Loucy (cell line): ENCODE results near the gene NOL7.

ENCODE experiments used
- EZH2phosphoT487 ChIP-seq: fragments of 200-600 bp; IDR thresholded peaks from 2 replicates; pipeline ENCODE4 v1.6.1; 2018; ENCODE audit warnings: antibody characterized with exemption, mild to moderate bottlenecking, moderate library complexity, borderline replicate concordance
- TF ChIP-seq, protein P1 (sequence below): fragments of 200-600 bp; sonication (generic); conservative IDR thresholded peaks from 2 replicates; pipeline ENCODE4 v1.5.1; 2014; ENCODE audit warnings: mild to moderate bottlenecking, antibody characterized with exemption, low read length

DNA sequence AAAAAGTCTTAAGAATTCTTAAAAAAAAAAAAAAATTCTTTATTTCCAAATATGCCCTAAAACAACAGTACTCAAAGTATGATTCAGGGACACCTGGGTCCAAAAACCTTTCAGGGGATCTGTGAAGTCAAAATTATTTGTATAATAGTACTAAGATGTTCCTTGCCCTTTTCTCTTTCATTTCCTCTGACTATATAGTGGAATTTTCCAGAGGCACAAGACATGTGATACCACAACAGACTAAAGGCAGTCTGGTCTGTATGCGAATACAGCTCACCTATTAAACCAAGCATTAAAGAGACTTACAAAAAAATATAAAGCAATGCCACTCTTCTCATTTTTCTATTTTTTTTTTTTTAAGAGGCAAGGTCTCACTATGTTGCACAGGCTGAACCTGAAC is 15.4 kb downstream of the NOL7 start:
- TF ChIP-seq, protein P1, sequence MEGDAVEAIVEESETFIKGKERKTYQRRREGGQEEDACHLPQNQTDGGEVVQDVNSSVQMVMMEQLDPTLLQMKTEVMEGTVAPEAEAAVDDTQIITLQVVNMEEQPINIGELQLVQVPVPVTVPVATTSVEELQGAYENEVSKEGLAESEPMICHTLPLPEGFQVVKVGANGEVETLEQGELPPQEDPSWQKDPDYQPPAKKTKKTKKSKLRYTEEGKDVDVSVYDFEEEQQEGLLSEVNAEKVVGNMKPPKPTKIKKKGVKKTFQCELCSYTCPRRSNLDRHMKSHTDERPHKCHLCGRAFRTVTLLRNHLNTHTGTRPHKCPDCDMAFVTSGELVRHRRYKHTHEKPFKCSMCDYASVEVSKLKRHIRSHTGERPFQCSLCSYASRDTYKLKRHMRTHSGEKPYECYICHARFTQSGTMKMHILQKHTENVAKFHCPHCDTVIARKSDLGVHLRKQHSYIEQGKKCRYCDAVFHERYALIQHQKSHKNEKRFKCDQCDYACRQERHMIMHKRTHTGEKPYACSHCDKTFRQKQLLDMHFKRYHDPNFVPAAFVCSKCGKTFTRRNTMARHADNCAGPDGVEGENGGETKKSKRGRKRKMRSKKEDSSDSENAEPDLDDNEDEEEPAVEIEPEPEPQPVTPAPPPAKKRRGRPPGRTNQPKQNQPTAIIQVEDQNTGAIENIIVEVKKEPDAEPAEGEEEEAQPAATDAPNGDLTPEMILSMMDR = no peak
- no peak for TF ChIP-seq EZH2phosphoT487
